Fibroblast of skin of back (primary cell): ENCODE results near the gene TCF19.
"Not testable (repeated sequence)": the region's sequence is repeated elsewhere in the genome, so short reads cannot be mapped to it uniquely, and the experiment has no call there.

Experiments used
- DNase-seq: peaks from one replicate; pipeline ENCODE4 v3.0.0-alpha.2; 2013

TCF19 gene

GRCh38 chr6:31162463-31163165, 4.2 kb downstream of the TCF19 start:
- no peak for DNase-seq

GRCh38 chr6:31163922-31164321, 5.5 kb downstream of the TCF19 start:
- no peak for DNase-seq

- not testable (repeated sequence) for DNase-seq
These were observed 6.2 kb downstream of the TCF19 start for GRCh38 chr6:31164475-31165063.

- not testable (repeated sequence) for DNase-seq
These were observed 6.9 kb downstream of the TCF19 start for GRCh38 chr6:31165064-31165832.

- DNase-seq, result no peak
These were observed 7.6 kb downstream of the TCF19 start for GRCh38 chr6:31165986-31166385.

GRCh38 chr6:31168606-31169005, 10.2 kb downstream of the TCF19 start:
- no peak for DNase-seq

- no peak for DNase-seq
These were observed 10.9 kb downstream of the TCF19 start for GRCh38 chr6:31169123-31169857.

- not testable (repeated sequence) for DNase-seq
These were observed 11.6 kb downstream of the TCF19 start for GRCh38 chr6:31169858-31170599.

GRCh38 chr6:31170600-31170881, 12.2 kb downstream of the TCF19 start, which contains the start of gene POU5F1:
Gene POU5F1, minus strand, starts transcription at chr6:31170682. Its CDS starts 62 bp downstream, at chr6:31170620.
- DNase-seq, result no peak

GRCh38 chr6:31170987-31171671, 12.7 kb downstream of the TCF19 start:
- no peak for DNase-seq

- no peak for DNase-seq
These were observed 13.8 kb downstream of the TCF19 start for GRCh38 chr6:31171931-31172905.

GRCh38 chr6:31172973-31173384, 14.6 kb downstream of the TCF19 start:
- DNase-seq, result no peak

GRCh38 chr6:31173406-31173805, 15.0 kb downstream of the TCF19 start:
- DNase-seq, result no peak

- no peak for DNase-seq
These were observed 16.0 kb downstream of the TCF19 start for GRCh38 chr6:31174378-31174777.

GRCh38 chr6:31175971-31176370, 17.6 kb downstream of the TCF19 start:
- DNase-seq, result peak; percentile 76

- DNase-seq, result no peak
These were observed 20.0 kb downstream of the TCF19 start for GRCh38 chr6:31178143-31179041.

GRCh38 chr6:31179042-31179386, 20.6 kb downstream of the TCF19 start:
- no peak for DNase-seq

GRCh38 chr6:31179896-31180295, 21.5 kb downstream of the TCF19 start:
- no peak for DNase-seq

GRCh38 chr6:31180500-31180899, 22.1 kb downstream of the TCF19 start:
- peak; percentile 70 for DNase-seq
